ENCODE results near the gene PACRG.

PACRG gene

DNA sequence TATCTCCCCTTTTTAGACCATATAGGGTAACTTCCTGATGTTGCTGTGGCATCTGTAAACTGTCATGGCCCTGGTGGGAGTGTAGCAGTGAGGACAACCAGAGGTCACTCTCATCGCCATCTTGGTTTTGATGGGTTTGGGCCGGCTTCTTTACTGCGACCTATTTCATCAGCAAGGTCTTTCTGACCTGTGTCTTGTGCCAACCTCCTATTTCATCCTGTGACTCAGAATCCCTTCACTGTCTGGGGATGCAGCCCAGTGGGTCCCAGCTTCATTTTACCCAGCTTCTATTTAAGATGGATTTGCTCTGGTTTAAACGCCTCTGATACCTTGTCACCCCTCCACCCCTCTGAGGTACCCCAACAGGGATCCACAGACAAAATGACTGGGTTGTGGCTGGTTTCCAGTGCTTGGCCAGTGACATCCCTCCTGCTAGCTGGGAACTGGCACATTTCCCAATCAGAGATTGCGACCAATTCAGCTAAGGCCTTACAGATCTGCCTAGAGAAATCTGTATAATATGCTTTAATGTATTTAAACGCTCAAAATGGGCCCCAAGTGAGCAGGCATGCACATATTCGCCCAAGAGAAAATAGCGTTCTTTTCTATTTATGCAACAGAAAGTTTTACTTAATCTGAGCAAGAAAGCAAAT is 371.2 kb downstream of the PACRG start:
- DNase-seq, result no peak

DNA sequence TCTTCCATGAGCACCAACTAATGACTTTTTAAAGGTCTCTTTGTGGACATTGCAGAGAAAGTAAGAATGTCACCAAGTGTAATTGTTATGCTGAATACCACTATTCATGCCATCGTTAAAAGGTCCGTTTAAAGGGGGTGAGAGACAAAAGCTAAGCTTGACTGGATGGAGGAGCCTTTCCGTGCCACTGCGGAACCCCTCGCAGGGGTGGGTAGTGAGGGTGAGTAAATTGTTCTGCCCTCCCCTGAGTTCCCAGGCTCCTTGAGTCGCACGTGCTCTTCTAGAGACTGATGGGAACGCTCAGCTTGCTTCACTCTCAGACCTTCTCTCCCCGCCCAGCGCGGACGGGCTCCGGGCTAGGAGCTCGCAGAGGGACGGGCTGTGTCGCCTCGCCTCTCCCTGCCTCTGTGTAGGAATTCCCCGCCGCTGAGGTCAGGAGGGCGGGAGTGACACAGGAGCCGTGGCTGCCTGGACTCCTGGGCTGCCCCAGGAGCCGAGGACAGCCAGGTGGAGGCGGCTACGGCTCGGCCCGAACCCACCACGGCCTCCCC is 371.9 kb downstream of the PACRG start:
- no peak for DNase-seq

DNA sequence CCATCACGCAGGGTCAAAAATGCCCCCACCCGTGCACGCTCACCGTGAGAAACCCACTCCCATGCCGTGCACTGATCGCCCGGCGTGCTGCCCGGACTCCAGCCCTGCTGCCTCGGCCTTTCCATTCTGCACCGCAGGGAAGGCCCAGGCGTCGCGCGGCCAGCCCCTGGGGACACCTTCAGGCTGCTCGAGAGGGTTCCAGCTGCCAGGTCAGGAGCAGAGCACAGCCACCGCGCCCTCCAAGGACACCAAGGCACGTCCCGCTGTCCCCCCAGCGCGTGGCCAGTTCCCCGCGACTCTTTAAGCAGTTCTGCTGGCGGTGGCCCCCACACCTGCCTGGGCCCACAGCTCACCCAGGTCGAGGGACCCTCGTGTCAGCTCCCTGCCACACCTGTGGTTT is 372.5 kb downstream of the PACRG start:
- DNase-seq, result no peak

DNA sequence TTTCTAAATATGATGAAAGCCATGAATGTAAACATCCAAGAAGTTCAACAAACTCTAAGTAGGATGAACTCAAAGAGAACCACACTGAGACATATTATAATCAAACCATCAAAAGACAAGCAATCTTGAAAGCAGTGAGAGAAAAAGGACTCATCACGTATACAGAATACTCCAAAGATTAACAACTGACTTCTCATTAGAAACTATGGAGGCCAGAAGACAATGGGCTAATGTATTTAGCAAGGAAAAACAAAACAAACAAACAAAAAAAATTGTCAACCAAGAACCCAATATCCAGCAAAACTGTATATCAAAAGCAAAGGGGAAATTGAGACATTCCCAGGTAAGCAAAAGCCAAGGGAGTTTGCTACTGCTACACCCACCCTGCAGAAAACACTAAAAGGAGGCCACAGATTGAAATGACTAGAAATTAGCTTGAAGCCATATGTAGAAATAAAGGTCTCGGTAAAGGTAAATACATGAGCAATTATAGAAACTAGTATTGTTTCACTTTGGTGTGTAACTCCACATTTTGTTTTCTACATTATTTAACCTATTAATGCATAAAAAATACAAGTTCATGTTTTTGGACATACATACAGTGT is 385.7 kb downstream of the PACRG start:
- no peak for DNase-seq

DNA sequence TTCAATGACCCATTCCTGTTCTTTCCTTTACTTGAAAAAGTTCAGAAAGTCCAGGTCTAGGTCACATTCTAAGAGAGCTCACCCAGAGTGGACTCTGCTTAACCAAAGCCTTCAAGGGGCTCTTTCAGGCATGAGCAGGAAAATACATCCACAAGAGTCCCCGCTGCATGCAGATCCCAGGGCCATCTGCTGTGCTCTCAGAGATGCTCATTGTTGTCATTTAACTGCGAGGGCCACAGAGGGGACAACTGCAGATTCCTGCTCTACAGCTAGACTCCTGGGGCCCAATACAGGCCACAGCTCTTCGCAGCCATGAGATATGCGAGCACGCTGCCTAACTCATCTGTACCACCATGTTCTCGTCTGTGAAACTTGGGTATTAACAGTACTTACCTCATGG is 391.2 kb downstream of the PACRG start:
- DNase-seq, result no peak

DNA sequence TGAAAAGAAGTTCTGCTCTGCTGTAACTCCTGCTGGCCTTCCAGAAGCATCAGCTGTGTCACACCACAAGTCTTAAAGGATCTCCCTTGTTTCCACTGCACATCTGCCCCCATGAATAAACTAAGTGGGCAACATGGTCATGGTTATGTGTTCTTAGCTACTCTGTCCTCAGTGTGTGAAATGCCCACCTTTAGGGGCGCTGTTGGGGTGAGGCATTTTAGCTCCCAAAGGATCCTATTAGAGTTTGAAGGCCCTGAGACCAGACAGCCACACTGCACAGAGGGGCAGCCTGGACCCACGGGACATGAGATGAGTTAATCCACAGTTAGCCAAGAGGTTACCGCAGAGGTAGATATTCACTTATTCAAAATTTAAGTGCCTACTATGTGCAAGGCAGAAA is 392.4 kb downstream of the PACRG start:
- DNase-seq, result no peak

DNA sequence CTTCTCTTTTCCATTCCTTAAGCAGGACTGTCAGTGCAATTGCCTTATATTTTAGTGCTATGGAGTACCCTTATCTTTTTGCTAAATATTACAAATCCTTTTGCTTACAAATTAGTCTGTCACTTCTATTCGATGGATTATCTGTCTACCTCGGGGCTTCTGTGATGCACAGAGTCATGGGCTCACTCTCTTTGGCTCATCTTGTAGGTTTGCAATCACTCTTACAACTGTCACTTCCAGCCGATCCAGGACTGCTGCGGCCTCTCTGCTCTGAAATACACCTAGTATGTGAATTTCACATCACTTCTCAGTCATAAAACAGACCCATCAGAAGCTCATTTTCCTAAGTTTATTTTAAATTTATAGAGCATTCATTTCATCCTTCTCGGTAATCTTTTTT is 393.5 kb downstream of the PACRG start:
- no peak for DNase-seq

DNA sequence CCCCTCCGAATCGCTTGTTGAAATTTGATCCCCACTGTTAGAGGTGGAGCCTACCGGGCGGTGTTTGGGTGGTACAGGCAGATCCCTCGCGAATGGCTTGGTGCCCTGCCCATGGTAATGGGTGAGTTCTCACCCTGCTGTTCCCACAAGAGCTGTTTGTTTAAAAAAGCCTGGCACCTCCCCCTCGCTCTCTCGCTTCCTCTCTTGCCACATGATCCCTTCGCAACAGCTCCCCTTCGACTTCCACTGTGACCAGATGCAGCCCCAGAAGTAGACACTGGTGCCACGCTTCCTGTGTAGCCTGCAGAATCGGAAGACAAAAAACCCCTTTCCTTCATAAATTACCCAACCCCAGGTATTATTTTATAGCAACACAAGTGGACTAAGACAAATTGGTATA is 394.6 kb downstream of the PACRG start:
- DNase-seq, result no peak

DNA sequence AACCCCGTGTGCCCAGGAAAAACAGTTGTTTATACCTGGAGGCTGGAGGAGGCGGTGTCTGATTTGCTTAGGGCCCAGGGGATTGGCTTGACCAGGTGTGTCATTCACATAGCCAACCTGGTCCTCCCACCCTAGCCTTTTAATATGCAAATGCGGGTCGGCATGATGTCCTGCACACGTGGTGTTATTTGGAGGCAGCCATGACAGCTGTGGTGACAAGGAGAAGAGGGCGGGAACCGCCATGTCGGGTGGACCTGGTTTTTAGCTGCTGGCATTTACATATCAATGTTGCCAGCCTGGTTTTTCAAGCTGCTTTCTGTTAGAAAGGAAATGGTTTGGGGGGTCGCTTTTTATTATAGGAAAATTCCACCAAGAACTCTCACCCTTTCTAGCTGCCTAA is 395.3 kb downstream of the PACRG start:
- no peak for DNase-seq

DNA sequence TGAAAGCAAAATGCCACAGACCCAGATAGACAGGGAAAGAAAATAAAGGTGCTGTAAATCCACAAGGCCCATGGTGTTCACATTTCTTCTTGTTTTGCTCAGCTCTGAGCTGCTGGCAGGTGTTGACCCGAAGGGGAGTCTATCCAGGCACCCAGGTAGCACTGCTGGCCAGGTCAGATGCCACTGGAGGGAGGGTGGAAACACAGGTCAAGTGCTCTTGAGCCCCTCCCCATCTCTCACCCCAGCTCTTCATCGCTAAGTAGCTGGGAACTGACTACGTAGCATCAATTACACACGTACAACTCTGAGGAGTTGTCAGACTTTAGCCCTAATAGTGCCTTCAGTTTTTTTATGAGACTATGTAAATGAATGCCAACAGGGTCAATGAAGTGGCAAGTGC is 399.0 kb downstream of the PACRG start:
- DNase-seq, result no peak

DNA sequence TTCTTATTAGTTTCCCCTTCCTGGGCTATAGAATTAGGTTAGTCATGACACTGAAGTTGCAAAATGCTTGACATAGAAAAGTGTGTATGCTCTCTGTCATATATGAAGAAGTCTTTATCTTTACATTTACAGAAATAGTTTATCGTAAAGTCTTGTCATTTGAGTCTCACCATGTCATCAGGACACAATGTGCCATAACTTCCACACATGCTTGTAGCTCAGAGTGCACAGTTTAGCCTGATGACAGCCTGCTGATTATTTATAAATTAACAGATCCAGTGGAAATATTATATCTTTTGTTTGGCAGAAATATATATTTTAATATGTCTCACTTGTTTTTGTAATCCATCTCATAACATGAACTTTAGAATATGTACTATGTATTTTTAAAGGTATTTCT is 399.8 kb downstream of the PACRG start:
- no peak for DNase-seq

DNA sequence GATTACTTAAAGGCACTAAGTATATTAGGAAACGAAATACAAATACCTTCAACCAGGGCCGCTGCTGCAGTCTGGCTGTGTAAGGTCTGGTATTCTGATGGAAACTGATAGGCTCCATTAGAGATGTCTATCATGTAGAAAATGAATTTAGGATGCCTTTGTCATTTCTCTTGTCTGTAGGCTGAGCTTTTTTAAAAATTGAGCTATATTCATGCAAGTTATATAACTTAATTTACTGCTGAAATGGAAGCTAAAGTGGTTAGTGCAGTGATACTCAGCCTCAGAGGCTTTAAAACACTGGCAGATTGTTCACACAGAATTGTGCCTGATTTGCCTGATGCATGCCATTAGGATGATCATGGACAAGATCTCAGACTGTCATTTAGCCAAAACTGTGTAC is 400.6 kb downstream of the PACRG start:
- no peak for DNase-seq

DNA sequence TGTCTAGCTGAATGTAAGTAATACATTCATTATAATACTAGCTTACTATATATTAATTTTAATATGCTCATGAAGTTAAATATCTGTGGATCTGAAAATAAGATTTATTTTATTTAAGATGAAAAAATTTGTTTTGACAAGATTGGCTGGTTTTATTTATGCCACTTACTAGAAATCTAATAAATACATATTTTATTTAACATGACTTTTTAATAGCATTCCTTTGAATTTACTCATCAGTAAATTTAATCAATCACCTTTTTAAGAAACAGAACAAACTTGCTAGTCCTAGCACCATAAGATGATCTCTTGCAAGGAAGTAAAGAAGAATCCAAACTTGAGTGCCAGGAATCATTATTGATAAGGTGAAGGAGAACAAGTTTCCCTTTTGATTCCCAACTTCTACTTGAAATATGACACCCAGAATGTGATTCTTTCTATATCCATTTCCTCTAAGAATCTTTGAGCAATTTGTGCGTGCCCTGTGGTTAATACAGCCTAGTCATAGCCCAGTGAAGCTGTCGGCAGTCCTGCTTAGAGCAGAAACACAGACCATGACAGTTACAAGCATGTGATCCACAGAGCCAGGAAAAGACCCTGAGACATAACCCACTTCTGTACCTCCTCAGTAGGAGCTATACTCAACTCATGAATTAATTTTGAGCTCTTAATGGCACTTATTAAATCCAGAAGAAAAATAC is 404.4 kb downstream of the PACRG start:
- DNase-seq, result no peak

DNA sequence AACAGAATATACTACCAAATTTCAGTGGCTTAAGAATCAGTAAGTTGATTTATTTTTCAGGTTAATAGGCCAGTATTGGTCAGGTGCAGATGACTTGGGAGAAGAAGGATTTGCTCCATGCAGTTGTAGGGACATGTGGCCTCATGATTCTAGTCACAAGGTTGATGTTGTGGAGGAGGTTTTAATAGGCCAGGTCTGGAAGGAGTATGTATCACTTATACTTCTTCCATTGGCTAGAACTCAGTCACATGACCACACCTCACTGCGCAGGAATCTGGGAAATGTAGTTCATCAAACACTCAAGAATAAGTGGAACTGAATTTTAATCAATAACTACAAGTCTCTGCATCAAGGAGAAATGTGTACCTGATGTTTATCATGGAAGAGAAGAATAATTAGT is 405.2 kb downstream of the PACRG start:
- DNase-seq, result no peak

DNA sequence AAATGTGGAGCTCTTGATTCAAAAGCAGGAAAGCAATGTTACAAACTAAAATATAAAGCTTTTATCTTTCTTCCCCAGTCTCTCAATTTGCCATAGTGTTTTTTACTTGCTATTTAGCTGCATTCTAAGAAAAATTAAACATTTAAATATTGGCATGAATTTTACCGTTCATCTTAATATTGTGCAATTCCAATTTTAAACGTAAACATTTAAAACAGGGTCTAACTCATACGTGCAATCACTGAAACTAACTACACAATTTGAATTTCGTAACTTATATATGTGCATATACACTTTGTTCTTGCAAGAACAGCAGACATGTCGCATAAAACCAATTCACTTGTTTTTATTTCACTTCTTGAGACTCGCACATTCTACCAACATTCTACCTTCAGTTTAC is 405.9 kb downstream of the PACRG start:
- DNase-seq, result no peak

DNA sequence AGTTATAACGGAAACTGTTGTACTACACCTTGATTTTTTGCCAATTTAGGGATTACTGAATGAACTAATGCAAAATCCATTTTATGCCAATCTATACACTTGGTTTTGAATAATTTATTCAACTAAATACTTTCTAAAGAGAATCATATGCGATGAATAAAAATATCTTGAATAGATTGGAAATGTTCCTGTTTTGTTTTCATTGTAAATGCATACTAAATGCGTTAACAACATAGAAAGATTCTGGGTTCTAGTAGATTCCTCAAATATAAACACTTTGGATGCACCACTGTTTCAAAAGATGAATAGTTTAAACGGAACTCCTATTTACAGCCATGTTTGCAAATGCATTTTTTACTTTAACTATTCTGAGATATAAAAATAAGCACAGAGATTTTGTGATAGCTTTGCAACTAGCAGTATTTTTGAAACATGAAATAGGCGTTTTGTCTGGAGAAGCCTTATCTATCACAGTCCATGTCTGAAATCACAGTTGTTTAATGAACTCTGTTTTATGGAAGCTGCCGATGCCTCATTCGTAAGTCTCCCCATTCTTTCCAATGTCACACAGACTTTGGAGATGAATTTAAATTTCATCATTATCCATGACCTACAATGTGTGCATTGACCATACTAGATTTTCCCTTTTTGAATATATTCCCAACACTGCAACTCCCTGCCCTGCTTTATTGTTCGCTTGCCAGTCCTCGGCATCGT is 409.1 kb downstream of the PACRG start:
- no peak for DNase-seq

DNA sequence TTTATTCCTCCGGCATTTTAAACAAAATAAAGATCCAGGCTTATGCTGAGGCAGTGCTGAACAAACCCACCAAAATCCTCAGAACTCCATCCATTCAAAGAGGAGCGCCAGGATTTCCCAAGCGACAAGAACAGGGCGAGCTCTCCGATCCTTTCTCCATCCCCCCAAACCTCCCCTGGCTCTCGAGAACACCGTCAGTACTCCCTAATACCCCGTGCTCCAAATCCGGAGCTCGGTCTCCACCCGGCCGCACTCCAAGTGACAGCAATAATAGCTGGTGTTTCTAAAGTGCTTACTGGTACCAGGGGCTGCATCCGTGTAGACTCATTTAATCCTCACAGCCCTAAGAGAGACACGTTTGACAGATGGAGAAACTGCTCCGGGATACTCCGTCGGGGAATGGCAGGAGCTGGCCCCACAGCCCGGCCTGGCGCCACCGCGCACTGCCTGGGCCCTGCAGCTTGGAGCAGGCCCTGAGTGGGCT is 409.7 kb downstream of the PACRG start:
- DNase-seq, result no peak

DNA sequence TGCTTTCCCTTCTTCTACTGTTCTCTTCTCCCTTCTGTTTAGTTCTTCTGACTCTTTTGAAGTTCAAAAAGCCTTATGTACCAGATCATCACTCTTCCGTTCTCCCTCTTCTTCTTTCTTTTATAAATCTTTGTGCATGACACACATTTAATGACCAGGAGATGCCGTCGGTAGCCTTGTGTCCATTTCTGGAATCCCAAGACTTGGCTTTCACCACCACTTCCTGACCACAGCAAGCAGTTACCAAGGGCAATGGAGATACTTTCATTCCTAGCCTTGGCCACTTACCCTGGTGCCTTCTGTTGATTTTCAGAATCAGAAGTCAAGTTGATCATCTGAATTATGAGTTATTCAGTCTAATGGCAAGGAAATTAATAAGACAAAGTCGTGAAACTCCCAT is 418.3 kb downstream of the PACRG start:
- no peak for DNase-seq

DNA sequence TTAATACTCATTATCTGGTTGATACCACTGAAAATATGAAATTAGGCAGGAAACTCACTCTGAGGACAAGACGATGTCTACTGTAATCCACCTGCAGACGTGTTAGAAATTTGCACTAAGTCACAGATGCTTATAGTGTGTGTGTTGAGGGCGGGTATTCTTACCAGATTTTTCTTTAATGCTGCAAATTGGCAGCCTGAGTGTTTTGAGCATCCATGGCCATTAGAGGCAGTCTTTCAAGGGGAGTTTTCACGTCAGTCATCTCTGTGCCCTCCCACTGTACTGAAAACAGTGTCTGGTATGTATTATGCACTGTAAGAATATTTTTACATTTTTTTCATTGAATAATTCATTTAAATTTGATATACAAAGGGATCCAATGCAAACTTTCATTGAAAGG is 420.2 kb downstream of the PACRG start:
- no peak for DNase-seq

DNA sequence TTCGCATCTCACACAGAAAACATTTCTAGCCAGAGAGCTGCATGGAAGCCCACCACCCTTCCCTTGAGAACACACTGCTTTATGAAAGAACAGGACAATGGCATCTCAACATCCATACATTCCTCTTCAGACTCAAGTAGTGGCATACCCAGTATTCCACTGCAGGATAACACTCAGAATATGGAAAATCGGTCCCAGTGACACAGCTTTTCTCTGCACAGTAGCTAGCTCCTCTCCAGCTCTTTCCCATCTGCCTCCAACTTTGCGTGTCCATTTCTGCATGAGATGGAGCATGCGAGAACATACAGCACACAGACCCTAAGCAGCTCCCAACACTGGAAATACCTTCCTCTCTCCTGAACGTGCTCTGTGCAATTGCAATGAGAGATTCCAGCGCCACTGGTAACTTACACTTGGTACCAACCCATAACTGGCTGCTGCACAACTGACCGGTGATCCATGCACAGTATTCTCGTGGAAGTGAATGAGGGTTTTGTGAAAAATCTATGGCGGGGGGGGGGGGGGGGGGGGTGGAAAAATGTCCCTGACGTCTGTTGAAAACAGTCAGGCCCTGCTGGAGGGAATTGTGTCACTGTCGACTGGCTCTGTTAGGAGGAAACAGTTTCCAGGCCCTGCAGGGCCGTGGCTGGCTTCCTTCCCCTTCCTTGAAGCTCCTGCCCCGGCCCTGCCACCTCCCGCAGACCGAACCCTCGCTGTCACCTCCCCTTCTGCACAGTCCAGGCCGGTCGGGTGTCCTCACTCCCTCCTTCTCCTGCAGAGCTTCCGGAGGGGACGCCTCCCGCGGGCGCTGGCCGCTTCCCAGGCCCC is 420.9 kb downstream of the PACRG start:
- no peak for DNase-seq

DNA sequence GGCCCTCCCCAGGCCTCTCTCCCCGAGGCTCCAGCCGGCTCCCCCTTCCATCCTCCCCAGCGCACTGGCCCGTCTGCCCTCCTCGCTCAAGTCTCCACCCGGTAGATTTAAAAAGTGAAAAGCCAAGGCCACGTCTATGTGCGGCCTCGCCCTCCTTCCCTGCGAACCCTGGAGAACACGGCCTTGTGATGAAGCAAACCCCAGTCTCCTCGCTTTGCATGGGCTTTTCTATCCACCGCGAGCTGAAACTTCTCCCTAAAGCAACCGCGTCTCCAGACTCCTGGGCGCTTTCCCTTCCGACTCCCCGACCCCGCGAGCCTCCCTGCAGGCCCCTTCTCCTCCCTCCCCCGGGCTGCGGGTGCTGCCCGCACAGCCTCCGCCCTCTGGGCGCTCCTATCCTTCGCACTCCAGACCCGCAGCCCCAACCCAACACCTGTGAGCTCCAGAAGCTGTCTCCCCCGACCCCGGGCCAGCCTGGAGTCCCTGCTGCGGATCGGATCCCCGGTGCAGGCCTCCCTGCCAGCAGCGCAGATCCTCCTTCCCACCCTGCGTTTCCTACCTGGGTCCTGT is 421.6 kb downstream of the PACRG start:
- no peak for DNase-seq

DNA sequence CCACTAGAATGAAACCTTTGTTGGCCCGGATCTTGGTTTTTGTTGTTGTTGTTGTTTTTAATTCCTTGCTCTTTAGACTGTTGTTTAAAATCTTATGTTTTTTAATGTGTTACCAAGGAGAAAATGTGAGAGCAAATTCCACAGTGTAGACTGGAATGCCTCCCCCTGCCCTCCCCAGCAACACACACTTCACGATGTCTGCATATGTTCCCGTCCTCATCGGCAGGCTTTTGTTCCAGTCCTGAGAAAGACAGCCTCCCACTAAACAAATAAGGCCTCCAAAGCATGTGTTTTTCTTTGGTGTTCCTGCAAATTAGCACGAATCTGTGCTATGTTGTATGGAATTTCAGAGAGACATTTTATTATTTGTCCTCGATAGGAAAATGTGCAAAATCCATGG is 423.4 kb downstream of the PACRG start:
- DNase-seq, result no peak

Measured in activated CD4-positive, alpha-beta T cell treated with anti-CD3 and anti-CD28 coated beads, Interleukin-2, amount 50 U/mL, for 16 hours (primary cell).